HG03378 (cell line): Measurements from ENCODE around the gene CLCA1.
A peak's percentile ranks its signal among the peaks of the same experiment; 100 is the strongest.

Experiments used
- ATAC-seq: cut with Tn5 transposase; IDR thresholded peaks from one replicate; pipeline ENCODE4 v1.9.1; 2021; ENCODE audit warnings: mild to moderate bottlenecking, moderate library complexity; ENCODE audit not compliant: unreplicated experiment

Gene CLCA1

GRCh38 chr1:86468501-86468977 is at the start of gene CLCA1:
CLCA1 (plus strand) TSS chr1:86468927; CDS start chr1:86468972, 45 bp downstream.
- no peak for ATAC-seq

- ATAC-seq = peak; percentile 81
Observed at GRCh38 chr1:86419277-86419903, 49.3 kb upstream of the CLCA1 start.

- ATAC-seq = no peak
Observed at GRCh38 chr1:86421601-86422280, 47.0 kb upstream of the CLCA1 start.

- ATAC-seq = no peak
Observed at GRCh38 chr1:86423473-86423872, 45.3 kb upstream of the CLCA1 start.

GRCh38 chr1:86423873-86424272 is 44.9 kb upstream of the CLCA1 start, which contains the start of gene CLCA2:
CLCA2 (plus strand) TSS chr1:86424171; CDS start chr1:86424248, 77 bp downstream.
- no peak for ATAC-seq

- no peak for ATAC-seq
Observed at GRCh38 chr1:86429122-86429725, 39.5 kb upstream of the CLCA1 start.

- no peak for ATAC-seq
Observed at GRCh38 chr1:86429835-86430234, 38.9 kb upstream of the CLCA1 start.

GRCh38 chr1:86430376-86430775 is 38.4 kb upstream of the CLCA1 start:
- no peak for ATAC-seq

GRCh38 chr1:86434059-86434458 is 34.7 kb upstream of the CLCA1 start:
- no peak for ATAC-seq

GRCh38 chr1:86435327-86435726 is 33.4 kb upstream of the CLCA1 start:
- ATAC-seq = no peak

GRCh38 chr1:86436041-86436440 is 32.7 kb upstream of the CLCA1 start:
- no peak for ATAC-seq

GRCh38 chr1:86441581-86441980 is 27.1 kb upstream of the CLCA1 start:
- no peak for ATAC-seq

- ATAC-seq = no peak
Observed at GRCh38 chr1:86441997-86442396, 26.7 kb upstream of the CLCA1 start.

- no peak for ATAC-seq
Observed at GRCh38 chr1:86445919-86446318, 22.8 kb upstream of the CLCA1 start.

GRCh38 chr1:86447198-86447790 is 21.4 kb upstream of the CLCA1 start:
- no peak for ATAC-seq

GRCh38 chr1:86448670-86449069 is 20.1 kb upstream of the CLCA1 start:
- no peak for ATAC-seq

GRCh38 chr1:86449103-86449502 is 19.6 kb upstream of the CLCA1 start:
- no peak for ATAC-seq

GRCh38 chr1:86450847-86451246 is 17.9 kb upstream of the CLCA1 start:
- no peak for ATAC-seq

GRCh38 chr1:86453664-86454063 is 15.1 kb upstream of the CLCA1 start:
- ATAC-seq = no peak

GRCh38 chr1:86455073-86455472 is 13.7 kb upstream of the CLCA1 start:
- no peak for ATAC-seq

- no peak for ATAC-seq
Observed at GRCh38 chr1:86460998-86461397, 7.7 kb upstream of the CLCA1 start.

- ATAC-seq = no peak
Observed at GRCh38 chr1:86461482-86461881, 7.2 kb upstream of the CLCA1 start.
